Mesenchymal stem cell (in vitro differentiated cells and primary cell): ENCODE measurements around the gene ZFAND2B.
A peak's percentile ranks its signal among the peaks of the same experiment; 100 is the strongest.

ENCODE experiments used
- DNase-seq: peaks from one replicate; pipeline ENCODE4 v3.0.0-alpha.2; 2013
- H2AFZ ChIP-seq: one replicate; pipeline ENCODE4 v1.6.1; 2013; ENCODE audit warnings: low read depth, mild to moderate bottlenecking, control low read depth, inconsistent platforms, low read length, moderate library complexity
- H2AK5ac ChIP-seq: 2 replicates; pipeline ENCODE4 v1.6.1; 2013; ENCODE audit warnings: low read length, moderate library complexity, mild to moderate bottlenecking, inconsistent platforms; ENCODE audit not compliant: severe bottlenecking
- H2BK120ac ChIP-seq: one replicate; pipeline ENCODE4 v1.6.1; 2013; ENCODE audit warnings: low read depth, mild to moderate bottlenecking, inconsistent platforms, low read length, moderate library complexity
- H2BK12ac ChIP-seq, 2 experiments: one replicate each; pipeline ENCODE4 v1.6.1; 2013; ENCODE audit warnings: inconsistent platforms in 2 of 2, low read length in 2 of 2, mild to moderate bottlenecking in 2 of 2, moderate library complexity in 2 of 2, control low read depth in 1 of 2
- H2BK15ac ChIP-seq: one replicate; pipeline ENCODE4 v1.6.1; 2013; ENCODE audit warnings: mild to moderate bottlenecking, low read depth, inconsistent platforms; ENCODE audit not compliant: poor library complexity, severe bottlenecking
- H2BK5ac ChIP-seq: 2 replicates; pipeline ENCODE4 v1.6.1; 2013; ENCODE audit warnings: low read depth, mild to moderate bottlenecking, low read length, control low read depth, inconsistent platforms; ENCODE audit not compliant: poor library complexity, severe bottlenecking
- H3K14ac ChIP-seq, 2 experiments: one replicate each; pipeline ENCODE4 v1.6.1; 2013; ENCODE audit warnings: inconsistent platforms in 2 of 2, low read length in 2 of 2, control low read depth in 1 of 2, mild to moderate bottlenecking in 1 of 2, moderate library complexity in 1 of 2
- H3K18ac ChIP-seq, 2 experiments: one replicate each; pipeline ENCODE4 v1.6.1; 2013; ENCODE audit warnings: inconsistent platforms in 2 of 2, low read length in 2 of 2, control low read depth in 1 of 2, low read depth in 1 of 2, mild to moderate bottlenecking in 1 of 2
- H3K23ac ChIP-seq, 2 experiments: one replicate each; pipeline ENCODE4 v1.6.1; 2013; ENCODE audit warnings: inconsistent platforms in 2 of 2, low read length in 2 of 2, mild to moderate bottlenecking in 2 of 2, moderate library complexity in 2 of 2, control low read depth in 1 of 2
- H3K27ac ChIP-seq: 2 replicates; pipeline ENCODE4 v1.5.1; 2013; ENCODE audit warnings: mild to moderate bottlenecking, moderate library complexity, low read length, control low read depth, inconsistent platforms; ENCODE audit not compliant: poor library complexity, severe bottlenecking
- H3K27me3 ChIP-seq, 2 experiments: 2 replicates each; pipeline versions ENCODE4 v1.6.1 to v1.7.0; 2013; ENCODE audit warnings: low read length in 2 of 2, mild to moderate bottlenecking in 2 of 2, moderate library complexity in 2 of 2, control low read depth in 1 of 2, inconsistent platforms in 1 of 2; ENCODE audit not compliant: control insufficient read depth in 1 of 2, insufficient read depth in 1 of 2
- H3K36me3 ChIP-seq, 2 experiments: 2 replicates each; pipeline versions ENCODE4 v1.6.1 to v1.7.0; 2013; ENCODE audit warnings: low read length in 2 of 2, control low read depth in 1 of 2, inconsistent platforms in 1 of 2, low read depth in 1 of 2, mild to moderate bottlenecking in 1 of 2; ENCODE audit not compliant: insufficient read depth in 2 of 2, control insufficient read depth in 1 of 2
- H3K4ac ChIP-seq, 2 experiments: one replicate each; pipeline ENCODE4 v1.6.1; 2013; ENCODE audit warnings: inconsistent platforms in 2 of 2, low read length in 2 of 2, mild to moderate bottlenecking in 2 of 2, moderate library complexity in 2 of 2, control low read depth in 1 of 2, low read depth in 1 of 2
- H3K4me1 ChIP-seq: 2 replicates; pipeline ENCODE4 v1.6.1; 2013; ENCODE audit warnings: low read depth, low read length, control low read depth; ENCODE audit not compliant: control insufficient read depth, insufficient read depth
- H3K4me2 ChIP-seq: 2 replicates; pipeline ENCODE4 v1.6.1; 2013; ENCODE audit warnings: low read length, mild to moderate bottlenecking, inconsistent platforms; ENCODE audit not compliant: poor library complexity, severe bottlenecking
- H3K4me3 ChIP-seq, 2 experiments: 2 replicates each; pipeline versions ENCODE4 v1.5.1 to v1.7.0; 2013; ENCODE audit warnings: low read length in 2 of 2, mild to moderate bottlenecking in 2 of 2, control low read depth in 1 of 2, low read depth in 1 of 2; ENCODE audit not compliant: insufficient read depth in 1 of 2
- H3K79me1 ChIP-seq: replicated peaks from 2 replicates; pipeline ENCODE4 v1.6.1; 2013; ENCODE audit warnings: mild to moderate bottlenecking, control low read depth, low read length, inconsistent platforms; ENCODE audit not compliant: poor library complexity, severe bottlenecking
- H3K9ac ChIP-seq: 2 replicates; pipeline ENCODE4 v1.7.0; 2013; ENCODE audit warnings: mild to moderate bottlenecking, low read length, moderate library complexity
- H3K9me3 ChIP-seq: 2 replicates; pipeline ENCODE4 v1.7.0; 2013; ENCODE audit warnings: mild to moderate bottlenecking, low read length; ENCODE audit not compliant: control insufficient read depth
- H4K8ac ChIP-seq: one replicate; pipeline ENCODE4 v1.6.1; 2013; ENCODE audit warnings: inconsistent platforms, mild to moderate bottlenecking, low read length, moderate library complexity
- H4K91ac ChIP-seq: one replicate; pipeline ENCODE4 v1.6.1; 2013; ENCODE audit warnings: mild to moderate bottlenecking, low read length, inconsistent platforms
- WGBS: methylation state at CpG from one replicate; pipeline ENCODE4 v1.1.7; 2013; ENCODE audit warnings: mixed read lengths; 5-methylcytosine and 5-hydroxymethylcytosine counted together

The ZFAND2B gene

DNA sequence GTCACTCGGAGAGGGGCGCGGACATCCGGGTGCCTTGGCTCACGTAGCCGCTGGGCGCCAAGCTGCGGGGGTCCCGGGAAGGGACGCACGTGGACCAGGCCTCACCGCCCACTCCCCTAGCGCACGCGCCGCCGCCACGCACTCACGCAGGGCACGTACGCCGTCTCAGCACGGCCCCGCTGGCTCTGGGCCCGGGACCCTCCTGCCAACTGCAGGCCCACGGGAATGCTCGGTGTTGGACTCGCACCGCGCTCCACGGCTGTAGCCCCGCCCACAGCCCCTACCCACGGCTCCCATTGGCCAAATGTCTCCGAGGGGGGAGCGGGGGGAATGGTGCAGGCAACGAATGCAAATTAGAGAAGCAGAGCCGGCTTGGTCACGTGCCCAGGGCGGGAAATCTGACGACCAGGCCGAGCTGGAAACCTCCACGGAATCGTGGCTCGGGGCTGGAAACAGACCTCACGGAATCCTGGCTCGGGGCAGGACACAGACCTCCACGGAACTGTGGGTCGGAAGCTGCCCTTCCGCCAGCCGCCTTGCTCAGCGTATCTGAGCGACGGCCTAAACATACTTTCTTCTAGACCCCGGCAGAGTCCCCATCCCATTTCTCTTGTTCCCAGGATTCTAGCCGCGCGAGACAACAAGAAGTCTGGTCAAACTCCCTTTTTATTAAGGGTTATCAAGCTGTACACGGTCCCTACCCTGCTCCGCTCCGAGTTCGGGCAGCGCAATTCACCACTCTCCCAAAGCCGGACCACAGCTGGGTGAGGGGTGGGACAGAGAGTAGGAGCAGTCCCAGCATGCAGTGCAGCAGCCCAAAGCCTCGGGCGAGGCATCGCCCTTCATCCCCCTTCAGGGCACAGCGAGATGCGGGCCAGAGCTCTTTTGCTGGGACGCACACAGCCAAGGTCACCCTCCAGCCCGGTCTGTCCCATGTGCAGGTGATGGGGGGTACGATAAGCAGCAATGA is 12.4 kb downstream of the ZFAND2B start, which contains the start of gene ABCB6:
ABCB6 (minus strand) TSS at position 227 of the 970 bp plus-strand sequence. CDS start 285 bp downstream, outside the sequence.
- Histone ChIP-seq H3K36me3 (peaks cover 66 to 74% of the 10 kb centered on the region in 2 experiments), H3K18ac (peak within 1 kb of the TSS; percentile 79 to 95), H3K27me3 (no peaks in the 10 kb centered on the region), H2AK5ac (no peak within 1 kb of the TSS), H2BK12ac (peak within 1 kb of the TSS; percentile 11 to 64), H3K9ac (peak within 1 kb of the TSS; percentile 93), H3K14ac (peak within 1 kb of the TSS in 1 of 2 experiments; percentile 88), H3K79me1 (peaks cover 27% of the 10 kb centered on the region), H3K4me2 (peak within 1 kb of the TSS; percentile 92), H4K8ac (peak within 1 kb of the TSS; percentile 88), H3K4me1 (peaks cover 15% of the 10 kb centered on the region), H3K9me3 (no peaks in the 10 kb centered on the region), H2AFZ (peak within 1 kb of the TSS; percentile 75), H3K4ac (peak within 1 kb of the TSS; percentile 83 to 89), H3K4me3 (peak within 1 kb of the TSS; percentile 59 to 72), H4K91ac (peak within 1 kb of the TSS; percentile 88), H2BK5ac (peak within 1 kb of the TSS; percentile 21), H3K27ac (peak within 1 kb of the TSS; percentile 86), H2BK120ac (peak within 1 kb of the TSS; percentile 74), H2BK15ac (peak within 1 kb of the TSS; percentile 95), H3K23ac (peak within 1 kb of the TSS; percentile 31 to 94)
- WGBS, result 25% methylated on average over 47 of the region's 71 CpGs
- DNase-seq, result peak; percentile 94

DNA sequence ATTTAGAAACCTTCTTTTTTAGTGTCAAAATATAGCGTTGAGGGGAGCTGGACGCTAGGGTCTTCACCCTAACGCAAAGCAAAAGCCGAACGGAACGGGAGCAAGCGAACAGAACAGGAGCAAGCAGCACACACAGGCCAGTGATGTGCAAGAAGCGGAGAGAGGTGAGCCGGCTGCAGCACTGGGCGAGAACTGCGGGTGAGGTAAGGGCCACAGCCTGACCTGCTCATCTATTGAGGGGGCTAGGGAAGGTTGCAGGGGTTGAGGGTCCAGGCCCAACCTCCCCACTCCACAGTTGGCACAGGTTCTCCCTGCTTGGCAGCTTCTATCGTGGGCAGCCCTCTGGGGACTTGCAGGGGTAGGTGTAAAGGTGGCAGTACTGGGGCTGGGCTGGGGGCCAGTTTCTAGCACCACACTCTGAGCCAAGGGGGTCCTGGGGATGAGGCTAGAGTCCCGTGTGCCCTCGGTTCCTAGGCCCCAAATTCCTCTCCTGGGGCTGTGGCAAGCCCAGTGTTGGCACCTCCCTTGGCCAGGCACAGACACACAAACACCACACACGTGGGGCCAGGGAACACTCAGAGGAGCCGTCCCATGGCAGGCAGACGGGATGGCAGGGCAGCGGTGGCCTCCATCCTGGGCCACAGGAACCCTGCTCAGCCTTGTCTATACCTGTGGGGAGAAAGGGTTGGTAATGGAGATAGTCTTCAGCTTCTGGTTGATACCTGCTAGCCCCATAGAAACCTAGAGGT is 13.4 kb downstream of the ZFAND2B start:
- peak overlapping the region; percentile 93 for H3K9ac ChIP-seq
- no peak overlapping the region for H3K14ac ChIP-seq
- H3K27ac ChIP-seq, result no peak overlapping the region
- H4K91ac ChIP-seq, result no peak overlapping the region
- no peak overlapping the region for H3K4ac ChIP-seq
- no peaks in the 10 kb centered on the region for H3K27me3 ChIP-seq
- no peak overlapping the region for H2BK15ac ChIP-seq
- H3K18ac ChIP-seq, result no peak overlapping the region
- H2AK5ac ChIP-seq, result no peak overlapping the region
- H3K4me2 ChIP-seq, result no peak overlapping the region
- no peak overlapping the region for H2AFZ ChIP-seq
- H3K9me3 ChIP-seq, result no peaks in the 10 kb centered on the region
- H4K8ac ChIP-seq, result no peak overlapping the region
- no peak overlapping the region for H2BK12ac ChIP-seq
- H3K79me1 ChIP-seq, result peaks cover 29% of the 10 kb centered on the region
- peaks cover 66 to 74% of the 10 kb centered on the region in 2 experiments for H3K36me3 ChIP-seq
- no peak overlapping the region for H2BK120ac ChIP-seq
- no peak for DNase-seq
- peaks cover 15% of the 10 kb centered on the region for H3K4me1 ChIP-seq
- H2BK5ac ChIP-seq, result no peak overlapping the region
- no peak overlapping the region for H3K4me3 ChIP-seq
- H3K23ac ChIP-seq, result no peak overlapping the region
- 97% methylated on average over 17 of the region's 18 CpGs for WGBS

DNA sequence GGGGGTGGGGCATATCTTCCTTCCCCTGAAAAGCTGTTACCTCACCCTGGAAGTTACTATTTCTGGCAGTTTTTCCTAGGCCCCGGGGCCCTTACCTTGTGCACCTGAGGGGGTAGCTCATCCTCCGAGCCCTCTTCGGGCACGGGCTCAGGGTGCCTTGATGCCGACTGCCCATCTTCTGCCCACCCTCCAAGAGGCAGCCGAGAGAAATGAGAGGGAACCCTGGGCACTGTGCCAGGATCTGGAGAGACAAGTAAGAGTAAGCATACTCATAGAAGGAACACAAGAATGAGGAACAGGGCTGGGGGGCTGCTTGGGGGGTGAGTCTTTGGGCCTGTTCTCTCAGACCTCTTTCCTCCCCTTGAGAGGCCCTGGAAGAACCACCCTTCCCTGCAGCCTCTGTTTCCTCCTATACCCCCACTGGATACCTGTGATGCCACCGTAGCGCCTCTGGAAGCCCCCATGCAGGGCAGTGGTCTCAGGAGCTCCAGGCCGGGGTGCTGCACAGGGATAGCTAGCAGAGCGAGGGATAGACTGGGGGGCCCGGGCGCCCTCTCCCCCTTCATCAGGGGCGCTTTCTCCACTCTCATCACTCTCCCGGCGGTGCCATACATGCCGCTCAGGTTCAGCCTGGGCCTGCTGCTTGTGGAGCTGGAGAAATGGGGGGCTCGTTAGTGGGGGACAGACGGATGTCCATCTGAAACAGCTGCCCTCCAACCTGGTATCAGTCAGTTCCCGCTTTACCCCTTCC is 14.2 kb downstream of the ZFAND2B start:
- Histone ChIP-seq H2AK5ac (no peak overlapping the region), H3K14ac (no peak overlapping the region), H3K4me1 (peaks cover 15% of the 10 kb centered on the region), H3K36me3 (peaks cover 73 to 74% of the 10 kb centered on the region in 2 experiments), H3K4me2 (no peak overlapping the region), H2BK12ac (no peak overlapping the region), H3K27ac (no peak overlapping the region), H2BK15ac (no peak overlapping the region), H2AFZ (no peak overlapping the region), H3K18ac (no peak overlapping the region), H3K9ac (no peak overlapping the region), H2BK120ac (no peak overlapping the region), H4K91ac (no peak overlapping the region), H3K4me3 (no peak overlapping the region), H4K8ac (no peak overlapping the region), H3K4ac (no peak overlapping the region), H3K27me3 (no peaks in the 10 kb centered on the region), H3K23ac (no peak overlapping the region), H3K9me3 (no peaks in the 10 kb centered on the region), H3K79me1 (peaks cover 38% of the 10 kb centered on the region), H2BK5ac (no peak overlapping the region)
- WGBS, result 94% methylated on average over 14 of the region's 19 CpGs
- DNase-seq, result no peak
